Cardiac muscle cell (in vitro differentiated cells and primary cell): ENCODE results near the gene PCDH8. TPM values are rescaled to one million over a fixed set of nuclear protein-coding genes. Genes with fewer than 3 reads are reported as not detected.

Source experiments
- DNase-seq, 2 donors: peaks; one replicate each; pipeline versions ENCODE4 v3.0.0 to v3.0.0-alpha.2; 2010 to 2017; ENCODE audit warnings: low read depth in 1 of 2, low spot score in 1 of 2
- H3K27ac ChIP-seq: fragments of 200-600 bp; sonication (generic); 2 replicates; pipeline ENCODE4 v1.5.1; 2016
- H3K27me3 ChIP-seq: fragments of 200-600 bp; sonication (generic); 2 replicates; pipeline ENCODE4 v1.6.0; 2016; ENCODE audit warnings: control low read depth
- H3K36me3 ChIP-seq: fragments of 200-600 bp; sonication (generic); 2 replicates; pipeline ENCODE4 v1.5.1; 2016; ENCODE audit warnings: control low read depth
- H3K4me1 ChIP-seq: fragments of 200-600 bp; sonication (generic); 2 replicates; pipeline ENCODE4 v1.8.1; 2017; ENCODE audit warnings: low read depth, mild to moderate bottlenecking, mixed run types
- H3K4me3 ChIP-seq: fragments of 200-600 bp; sonication (generic); 2 replicates; pipeline ENCODE4 v1.5.1; 2016; ENCODE audit warnings: mild to moderate bottlenecking
- H3K9me3 ChIP-seq: fragments of 200-600 bp; sonication (generic); 2 replicates; pipeline ENCODE4 v1.5.1; 2017; ENCODE audit warnings: low read depth, mild to moderate bottlenecking, control low read depth
- CTCF ChIP-seq: IDR thresholded peaks from 2 replicates; pipeline ENCODE4 v1.5.1; 2012; ENCODE audit warnings: low read depth, mild to moderate bottlenecking, low read length
- polyA plus RNA-seq: library from polyadenylated mRNA; unstranded; fragments of >200 nt; fragmentation: Nextera tagmentation; extraction: Ambion mirVana; gene quantifications from 2 replicates; pipeline ENCODE4 v1.2.1, GENCODE V29; 2016
- total RNA-seq: library from RNA; depleted of rRNA; stranded (reverse); fragments of >200 nt; gene quantifications from 2 replicates; pipeline ENCODE4 v1.2.3, GENCODE V29; 2016

The PCDH8 gene
- total and polyA plus RNA-seq, 2 experiments from 2014 or later, result 0.74 to 0.84 TPM

- H3K4me3 ChIP-seq, result no peak overlapping the region
- H3K27me3 ChIP-seq, result peaks cover 60% of the 10 kb centered on the region
- H3K27ac ChIP-seq, result no peak overlapping the region
- peak in 1 of 2 donors; percentile 47 for DNase-seq
- no peaks in the 10 kb centered on the region for H3K9me3 ChIP-seq
- H3K4me1 ChIP-seq, result no peaks in the 10 kb centered on the region
- TF ChIP-seq CTCF, result no peak
- H3K36me3 ChIP-seq, result no peaks in the 10 kb centered on the region
These were observed 3.1 kb downstream of the PCDH8 start for GRCh38 chr13:52845334-52845761.

- TF ChIP-seq CTCF, result no peak
- peaks cover 55% of the 10 kb centered on the region for H3K27me3 ChIP-seq
- H3K4me3 ChIP-seq, result no peak overlapping the region
- no peak overlapping the region for H3K27ac ChIP-seq
- no peak for DNase-seq
- no peaks in the 10 kb centered on the region for H3K4me1 ChIP-seq
- H3K36me3 ChIP-seq, result no peaks in the 10 kb centered on the region
- no peaks in the 10 kb centered on the region for H3K9me3 ChIP-seq
These were observed 3.6 kb downstream of the PCDH8 start for GRCh38 chr13:52844836-52845235.

GRCh38 chr13:52842441-52842840 lies 6.0 kb downstream of the PCDH8 start:
- no peak overlapping the region for H3K4me3 ChIP-seq
- TF ChIP-seq CTCF, result no peak
- no peaks in the 10 kb centered on the region for H3K36me3 ChIP-seq
- H3K27me3 ChIP-seq, result peaks cover 31% of the 10 kb centered on the region
- DNase-seq, result no peak
- no peaks in the 10 kb centered on the region for H3K9me3 ChIP-seq
- H3K4me1 ChIP-seq, result peaks cover 4% of the 10 kb centered on the region
- H3K27ac ChIP-seq, result no peak overlapping the region

GRCh38 chr13:52840066-52840465 lies 8.4 kb downstream of the PCDH8 start:
- Histone ChIP-seq H3K27me3 (peaks cover 7% of the 10 kb centered on the region), H3K9me3 (no peaks in the 10 kb centered on the region), H3K36me3 (no peaks in the 10 kb centered on the region), H3K27ac (no peak overlapping the region), H3K4me1 (peaks cover 8% of the 10 kb centered on the region), H3K4me3 (no peak overlapping the region)
- no peak for TF ChIP-seq CTCF
- no peak for DNase-seq

- Histone ChIP-seq H3K27me3 (no peaks in the 10 kb centered on the region), H3K4me3 (no peak overlapping the region), H3K4me1 (peaks cover 13% of the 10 kb centered on the region), H3K27ac (no peak overlapping the region), H3K9me3 (no peaks in the 10 kb centered on the region), H3K36me3 (no peaks in the 10 kb centered on the region)
- TF ChIP-seq CTCF, result no peak
- no peak for DNase-seq
These were observed 9.9 kb downstream of the PCDH8 start for GRCh38 chr13:52838433-52839107.
